PC-3 (cell line): ENCODE measurements around the gene RGS7.

Source experiments
- CTCF ChIP-seq: fragments of 300-600 bp; sonication (generic); conservative IDR thresholded peaks from 2 replicates; pipeline ENCODE4 v1.5.1; 2017; ENCODE audit warnings: antibody characterized with exemption, low read depth, mild to moderate bottlenecking, low read length
- EZH2 ChIP-seq: fragments of 300-600 bp; sonication (generic); IDR thresholded peaks from one replicate; pipeline ENCODE4 v1.6.1; 2017; ENCODE audit warnings: antibody characterized with exemption, mild to moderate bottlenecking, low read length; ENCODE audit not compliant: unreplicated experiment
- EZH2phosphoT487 ChIP-seq: fragments of 300-600 bp; sonication (generic); IDR thresholded peaks from 2 replicates; pipeline ENCODE4 v1.6.1; 2018; ENCODE audit warnings: mild to moderate bottlenecking, antibody characterized with exemption, low read length, borderline replicate concordance

DNA sequence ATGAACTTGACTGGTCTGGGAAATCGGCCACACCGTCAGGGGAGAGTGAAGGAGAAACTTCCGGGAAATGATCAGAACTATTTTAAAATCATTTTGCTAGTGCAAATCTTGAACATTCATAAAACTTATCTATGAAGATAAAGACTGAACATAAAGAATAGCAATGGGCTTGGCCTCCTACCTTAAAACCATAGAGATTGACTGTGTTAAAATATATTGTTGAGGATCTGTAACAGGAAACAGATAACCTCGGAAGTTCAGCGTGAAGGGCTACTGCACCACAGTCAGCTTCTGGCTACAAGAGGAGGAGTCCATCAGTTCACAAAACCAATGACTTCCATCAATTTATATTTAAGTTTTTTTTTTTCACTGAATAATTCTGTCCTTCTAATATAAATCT is 127.3 kb downstream of the RGS7 start:
- TF ChIP-seq CTCF (no peak), EZH2phosphoT487 (no peak), EZH2 (no peak)
